ENCODE measurements around the gene AHCYL2. TPM values are rescaled to one million over a fixed set of nuclear protein-coding genes. Genes with fewer than 3 reads are reported as not detected.

Gene AHCYL2
- total RNA-seq, 1 experiment from 2014 or later, result 54.6 TPM

DNA sequence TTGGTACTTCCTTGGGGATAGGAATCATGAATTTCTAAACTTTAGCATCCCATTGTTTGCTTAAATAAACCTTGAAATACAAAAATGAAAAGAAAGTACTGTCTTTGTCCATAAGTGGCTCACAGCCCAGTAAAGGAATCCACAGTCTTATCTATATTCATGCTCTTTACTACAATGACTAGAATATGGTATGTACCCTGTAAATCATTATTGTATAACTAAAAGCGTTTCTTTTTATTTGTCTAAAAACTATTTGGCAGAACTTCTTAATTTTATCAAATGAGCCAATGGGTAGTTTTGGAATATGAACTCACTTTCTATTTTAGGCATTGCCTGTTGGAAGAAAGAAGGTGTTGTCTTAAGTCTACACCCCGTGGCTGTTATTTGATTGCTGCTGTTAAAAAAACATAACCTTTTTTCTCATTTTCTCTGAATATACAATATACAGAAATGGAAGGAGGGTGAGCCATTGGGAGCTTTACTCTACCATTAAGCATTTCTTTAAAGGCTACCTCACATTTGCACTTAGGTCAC, 197.0 kb downstream of the AHCYL2 start:
- CTCF ChIA-PET, result interaction anchor here (1.4 kb wide), 1 partner anchor 13 kb away, joined by 3 read pairs; the partner anchor contains the start of gene STRIP2
- H3K27ac Mint-ChIP-seq (ENCODE audit: unreplicated experiment), result no peak overlapping the region
- peaks cover 7% of the 10 kb centered on the region for H3K36me3 Mint-ChIP-seq (ENCODE audit: insufficient read depth, unreplicated experiment)
- TF ChIP-seq, protein P1, sequence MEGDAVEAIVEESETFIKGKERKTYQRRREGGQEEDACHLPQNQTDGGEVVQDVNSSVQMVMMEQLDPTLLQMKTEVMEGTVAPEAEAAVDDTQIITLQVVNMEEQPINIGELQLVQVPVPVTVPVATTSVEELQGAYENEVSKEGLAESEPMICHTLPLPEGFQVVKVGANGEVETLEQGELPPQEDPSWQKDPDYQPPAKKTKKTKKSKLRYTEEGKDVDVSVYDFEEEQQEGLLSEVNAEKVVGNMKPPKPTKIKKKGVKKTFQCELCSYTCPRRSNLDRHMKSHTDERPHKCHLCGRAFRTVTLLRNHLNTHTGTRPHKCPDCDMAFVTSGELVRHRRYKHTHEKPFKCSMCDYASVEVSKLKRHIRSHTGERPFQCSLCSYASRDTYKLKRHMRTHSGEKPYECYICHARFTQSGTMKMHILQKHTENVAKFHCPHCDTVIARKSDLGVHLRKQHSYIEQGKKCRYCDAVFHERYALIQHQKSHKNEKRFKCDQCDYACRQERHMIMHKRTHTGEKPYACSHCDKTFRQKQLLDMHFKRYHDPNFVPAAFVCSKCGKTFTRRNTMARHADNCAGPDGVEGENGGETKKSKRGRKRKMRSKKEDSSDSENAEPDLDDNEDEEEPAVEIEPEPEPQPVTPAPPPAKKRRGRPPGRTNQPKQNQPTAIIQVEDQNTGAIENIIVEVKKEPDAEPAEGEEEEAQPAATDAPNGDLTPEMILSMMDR (IDR thresholded peaks at IDR 0.05; ENCODE audit: unreplicated experiment), result no peak
- H3K4me1 Mint-ChIP-seq (ENCODE audit: low read depth, unreplicated experiment), result peaks cover 7% of the 10 kb centered on the region
- no peak for DNase-seq
- H3K9me3 Mint-ChIP-seq (ENCODE audit: low read depth, unreplicated experiment), result no peaks in the 10 kb centered on the region
- H3K4me3 Mint-ChIP-seq (ENCODE audit: low read depth, unreplicated experiment), result no peak overlapping the region
- BruUV-seq (replicated peaks), result no TSS peak
- H3K27me3 Mint-ChIP-seq (ENCODE audit: unreplicated experiment), result no peaks in the 10 kb centered on the region
- intact Hi-C loops (cut with micrococcal nuclease; ENCODE audit: unreplicated experiment), result no loop called here

DNA sequence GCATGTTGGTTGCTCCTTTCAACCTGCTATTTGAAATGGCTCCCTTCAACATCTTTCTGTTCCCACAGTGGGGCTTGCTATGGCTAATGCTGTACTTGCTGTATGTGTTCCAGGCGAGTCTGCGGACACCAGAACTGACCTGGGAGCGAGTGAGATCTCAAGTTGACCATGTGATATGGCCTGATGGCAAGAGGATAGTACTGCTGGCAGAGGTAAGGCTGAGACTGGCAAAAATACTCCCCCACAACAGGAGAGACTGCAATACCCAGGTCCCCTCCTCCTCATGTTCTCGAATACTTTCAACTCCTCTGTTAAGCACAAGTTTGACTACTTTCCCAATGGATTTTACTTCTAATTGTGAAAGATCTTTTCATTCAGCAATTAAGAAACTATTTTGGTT, 197.9 kb downstream of the AHCYL2 start:
- Mint-ChIP-seq H3K4me3 (ENCODE audit: low read depth, unreplicated experiment) (no peak overlapping the region), H3K27me3 (ENCODE audit: unreplicated experiment) (no peaks in the 10 kb centered on the region), H3K9me3 (ENCODE audit: low read depth, unreplicated experiment) (no peaks in the 10 kb centered on the region), H3K27ac (ENCODE audit: unreplicated experiment) (no peak overlapping the region), H3K4me1 (ENCODE audit: low read depth, unreplicated experiment) (peaks cover 7% of the 10 kb centered on the region), H3K36me3 (ENCODE audit: insufficient read depth, unreplicated experiment) (peaks cover 12% of the 10 kb centered on the region)
- no TSS peak for BruUV-seq (replicated peaks)
- CTCF ChIA-PET, result interaction anchor here (1.4 kb wide), 1 partner anchor 11 kb away, joined by 3 read pairs; no protein-coding TSS in a partner anchor
- no peak for DNase-seq
- TF ChIP-seq, protein P1 (IDR thresholded peaks at IDR 0.05; ENCODE audit: unreplicated experiment), result no peak
- intact Hi-C loops (cut with micrococcal nuclease; ENCODE audit: unreplicated experiment), result no loop called here

DNA sequence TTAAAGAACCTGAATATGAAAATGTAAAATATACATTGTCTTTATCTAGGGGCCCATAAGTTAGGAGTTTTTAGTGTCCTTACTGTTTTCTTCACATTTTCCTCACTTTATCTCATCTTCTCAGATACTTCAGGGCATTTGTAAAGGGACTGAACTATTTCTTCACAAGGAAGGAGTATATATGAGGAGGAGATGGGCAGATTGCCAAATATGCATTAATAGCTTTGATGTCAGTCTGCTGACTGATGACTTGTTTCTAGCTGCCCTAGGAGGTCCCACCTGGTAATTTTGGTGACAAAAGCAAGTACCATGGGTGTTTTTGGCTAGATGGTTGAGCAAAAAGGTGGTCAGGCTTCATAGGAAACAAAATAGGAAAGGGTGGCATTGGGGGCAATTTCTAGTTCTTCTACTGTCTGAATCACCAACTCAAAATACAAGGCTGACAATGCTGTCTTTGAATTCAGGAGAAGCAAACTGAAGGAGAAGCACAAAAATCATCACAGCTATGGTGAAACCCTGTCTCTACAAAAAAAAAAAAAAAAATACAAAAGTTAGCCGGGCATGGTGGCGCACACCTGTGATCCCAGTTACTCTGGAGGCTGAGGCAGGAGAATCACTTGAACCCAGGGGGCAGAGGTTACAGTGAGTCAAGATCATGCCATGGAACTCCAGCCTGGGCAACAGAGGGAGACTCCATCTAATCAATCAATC, 199.0 kb downstream of the AHCYL2 start:
- H3K4me1 Mint-ChIP-seq (ENCODE audit: low read depth, unreplicated experiment), result peaks cover 7% of the 10 kb centered on the region
- BruUV-seq (replicated peaks), result no TSS peak
- intact Hi-C loops (cut with micrococcal nuclease; ENCODE audit: unreplicated experiment), result no loop called here
- no peaks in the 10 kb centered on the region for H3K27me3 Mint-ChIP-seq (ENCODE audit: unreplicated experiment)
- CTCF ChIA-PET, result interaction anchor here (1.4 kb wide), 1 partner anchor 10 kb away, joined by 3 read pairs; no protein-coding TSS in a partner anchor
- H3K4me3 Mint-ChIP-seq (ENCODE audit: low read depth, unreplicated experiment), result no peak overlapping the region
- TF ChIP-seq, protein P1 (IDR thresholded peaks at IDR 0.05; ENCODE audit: unreplicated experiment), result no peak
- peaks cover 13% of the 10 kb centered on the region for H3K36me3 Mint-ChIP-seq (ENCODE audit: insufficient read depth, unreplicated experiment)
- DNase-seq, result no peak
- H3K9me3 Mint-ChIP-seq (ENCODE audit: low read depth, unreplicated experiment), result no peaks in the 10 kb centered on the region
- no peak overlapping the region for H3K27ac Mint-ChIP-seq (ENCODE audit: unreplicated experiment)

DNA sequence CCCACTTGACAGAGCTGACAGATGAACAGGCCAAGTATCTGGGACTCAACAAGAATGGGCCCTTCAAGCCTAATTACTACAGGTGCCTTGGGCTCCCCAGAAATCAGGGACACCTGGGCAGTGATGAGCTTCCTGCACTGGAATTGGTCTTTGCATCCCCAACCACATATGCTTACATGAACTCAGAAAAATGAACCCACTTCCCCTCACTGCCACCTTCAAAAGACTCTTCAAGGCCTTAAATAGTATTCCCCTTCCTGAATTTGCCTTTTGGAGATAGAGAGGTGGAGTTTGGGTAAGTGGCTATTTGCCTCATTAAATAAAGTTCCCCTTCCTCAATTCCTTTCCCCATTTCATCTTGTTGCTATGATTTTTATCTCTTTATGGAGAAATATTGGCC, 201.7 kb downstream of the AHCYL2 start:
- TF ChIP-seq, protein P1 (IDR thresholded peaks at IDR 0.05; ENCODE audit: unreplicated experiment), result no peak
- H3K27me3 Mint-ChIP-seq (ENCODE audit: unreplicated experiment), result no peaks in the 10 kb centered on the region
- no peak overlapping the region for H3K27ac Mint-ChIP-seq (ENCODE audit: unreplicated experiment)
- BruUV-seq (replicated peaks), result no TSS peak
- intact Hi-C loops (cut with micrococcal nuclease; ENCODE audit: unreplicated experiment), result no loop called here
- CTCF ChIA-PET, result no interaction called here
- H3K4me1 Mint-ChIP-seq (ENCODE audit: low read depth, unreplicated experiment), result peaks cover 7% of the 10 kb centered on the region
- no peak overlapping the region for H3K4me3 Mint-ChIP-seq (ENCODE audit: low read depth, unreplicated experiment)
- H3K9me3 Mint-ChIP-seq (ENCODE audit: low read depth, unreplicated experiment), result no peaks in the 10 kb centered on the region
- no peak for DNase-seq
- peaks cover 13% of the 10 kb centered on the region for H3K36me3 Mint-ChIP-seq (ENCODE audit: insufficient read depth, unreplicated experiment)

All from Calu3 (cell line).